Activated CD4-positive, alpha-beta T cell treated with anti-CD3 and anti-CD28 coated beads, Interleukin-2, amount 50 U/mL, for 16 hours (primary cell): ENCODE results near the gene UNC5CL.

Source experiments
- DNase-seq: peaks from one replicate; pipeline ENCODE4 v3.0.0-alpha.2; 2020

Gene UNC5CL

DNA sequence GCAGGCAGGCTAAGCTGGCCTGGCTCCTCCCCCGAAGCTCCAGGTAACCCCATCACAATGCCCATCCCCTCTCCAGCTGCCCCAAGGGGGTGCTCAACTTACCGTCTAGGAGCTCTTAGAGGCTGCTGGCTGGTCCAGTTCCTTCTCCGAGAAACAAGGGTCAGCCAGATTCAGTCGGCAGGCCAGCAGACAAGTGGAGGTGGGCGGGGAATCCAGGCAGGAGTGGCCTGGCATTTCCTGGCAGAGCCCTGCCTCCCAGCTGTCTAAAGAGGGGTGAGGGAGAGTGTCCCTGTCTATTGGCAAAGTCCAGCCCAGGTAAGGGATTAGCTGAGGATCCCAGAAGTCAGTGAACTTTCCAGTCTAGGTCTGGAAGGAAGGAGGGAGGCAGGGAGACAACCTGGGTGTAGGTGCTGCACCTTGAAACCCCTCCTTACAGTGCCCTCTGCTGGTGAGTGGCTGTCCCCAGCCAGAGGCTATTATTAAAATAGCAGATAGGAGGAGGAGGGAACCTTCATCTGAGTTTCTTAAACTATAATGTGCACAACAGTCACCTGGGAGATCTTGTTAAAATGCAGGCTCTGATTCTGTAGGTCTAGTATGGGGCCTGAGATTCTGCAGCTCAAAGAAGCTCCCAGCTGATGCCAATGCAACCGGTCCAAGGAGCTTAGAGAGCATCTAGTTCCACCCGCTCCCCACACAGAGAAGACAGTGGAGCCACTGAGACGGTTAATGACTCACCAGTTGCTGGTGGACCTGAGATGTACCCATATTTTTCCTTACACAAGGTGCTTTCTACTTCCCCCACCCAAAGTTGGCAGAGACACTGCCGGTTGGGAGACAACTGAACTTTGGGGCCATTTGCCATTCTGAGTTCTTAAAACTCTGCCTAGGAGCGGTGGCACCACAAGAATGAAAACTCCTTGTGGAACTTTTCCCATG is at the start of gene UNC5CL:
UNC5CL (minus strand) TSS at position 162 of the 939 bp plus-strand sequence. CDS start 4,147 bp downstream, outside the sequence.
- DNase-seq: peak; percentile 57

GRCh38 chr6:41088451-41088850 is 49.4 kb upstream of the UNC5CL start:
- DNase-seq: no peak

GRCh38 chr6:41085182-41085581 is 46.2 kb upstream of the UNC5CL start:
- no peak for DNase-seq

DNA sequence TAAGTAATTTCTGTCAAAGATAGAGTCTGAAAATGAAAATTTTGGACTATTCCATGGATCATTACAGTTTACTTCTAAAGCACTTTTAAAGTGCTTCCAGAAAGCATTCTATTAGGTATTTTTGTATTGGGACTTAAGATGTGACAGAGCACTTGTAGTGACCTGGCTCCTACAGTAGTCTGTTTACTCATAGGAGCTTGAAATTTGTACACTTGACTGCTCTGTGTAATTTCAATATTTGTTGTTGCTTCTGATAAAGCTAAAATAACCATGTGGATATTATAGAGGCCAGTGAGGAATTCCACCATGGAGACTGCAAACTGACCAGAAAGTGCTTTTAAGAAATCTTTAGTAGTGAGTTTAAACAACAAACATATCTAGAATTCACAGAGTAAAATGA is 44.1 kb upstream of the UNC5CL start:
- no peak for DNase-seq

DNA sequence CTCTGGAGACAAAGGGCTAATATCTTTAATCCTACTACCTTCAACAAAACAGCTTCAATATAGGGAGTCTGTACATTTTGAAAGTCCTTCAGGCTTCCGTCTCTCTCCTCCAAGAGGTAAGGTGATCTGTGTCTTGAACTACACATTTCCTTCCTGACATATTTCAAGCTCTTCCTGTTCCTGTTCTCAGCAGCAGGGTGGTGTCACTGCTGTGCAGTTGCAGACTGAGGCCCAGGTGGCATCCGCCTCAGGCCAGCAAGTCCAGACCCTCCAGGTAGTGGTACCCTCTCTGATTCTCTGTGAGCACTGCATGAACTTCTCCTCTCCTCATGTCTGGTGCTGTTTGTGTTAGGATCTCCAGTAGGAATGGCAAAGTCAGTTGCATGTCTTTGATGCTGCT is 41.6 kb upstream of the UNC5CL start:
- peak; percentile 42 for DNase-seq

GRCh38 chr6:41079080-41079479 is 40.1 kb upstream of the UNC5CL start:
- DNase-seq: no peak

GRCh38 chr6:41078101-41078500 is 39.1 kb upstream of the UNC5CL start:
- DNase-seq: no peak

- DNase-seq: no peak
Measured at GRCh38 chr6:41077536-41077935, 38.5 kb upstream of the UNC5CL start.

DNA sequence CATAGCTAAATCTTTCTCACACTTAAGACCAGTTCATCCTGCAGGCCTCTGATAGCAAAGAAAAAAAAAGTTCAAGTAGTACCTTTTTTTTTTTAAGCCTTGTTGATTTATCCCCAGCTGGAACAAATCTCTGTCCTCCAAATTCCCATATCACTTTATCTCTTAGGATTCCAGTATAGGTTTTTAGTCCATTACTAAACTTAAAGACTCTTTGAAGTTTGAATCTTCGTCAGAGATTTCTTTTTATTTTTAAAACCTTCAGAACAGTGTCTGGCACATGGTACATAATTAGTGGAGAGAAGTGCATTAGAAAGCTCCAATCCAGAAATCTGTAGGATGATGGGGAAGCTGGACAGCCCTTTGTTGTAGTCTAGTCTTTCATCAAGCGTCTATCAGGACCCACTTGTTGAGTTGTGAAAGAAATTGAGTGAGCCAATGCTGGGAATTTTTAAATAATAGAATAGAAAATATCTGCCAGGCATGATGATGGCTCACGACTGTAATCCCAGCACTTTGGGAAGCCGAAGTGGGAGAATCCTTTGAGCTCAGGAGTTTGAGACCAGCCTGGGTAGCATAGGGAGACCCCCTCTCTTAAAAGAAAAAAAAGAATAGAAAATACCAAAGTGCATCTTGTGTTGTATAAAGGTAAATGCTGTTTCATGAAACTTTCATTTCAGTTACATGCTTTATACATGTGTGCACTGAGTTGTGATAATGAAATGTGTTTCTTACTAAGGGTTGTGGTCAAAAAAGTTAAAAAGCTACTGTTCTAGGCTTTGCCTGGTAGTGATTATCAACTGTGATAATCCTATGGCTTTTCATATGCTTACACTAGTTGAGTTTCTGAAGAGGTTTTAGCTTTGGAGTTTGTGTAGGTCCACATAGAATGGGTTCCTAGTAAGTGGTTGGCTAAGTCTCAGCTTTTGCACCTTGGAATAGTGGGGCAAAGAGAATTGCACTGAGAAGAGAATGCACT is 36.9 kb upstream of the UNC5CL start:
- DNase-seq: no peak

DNA sequence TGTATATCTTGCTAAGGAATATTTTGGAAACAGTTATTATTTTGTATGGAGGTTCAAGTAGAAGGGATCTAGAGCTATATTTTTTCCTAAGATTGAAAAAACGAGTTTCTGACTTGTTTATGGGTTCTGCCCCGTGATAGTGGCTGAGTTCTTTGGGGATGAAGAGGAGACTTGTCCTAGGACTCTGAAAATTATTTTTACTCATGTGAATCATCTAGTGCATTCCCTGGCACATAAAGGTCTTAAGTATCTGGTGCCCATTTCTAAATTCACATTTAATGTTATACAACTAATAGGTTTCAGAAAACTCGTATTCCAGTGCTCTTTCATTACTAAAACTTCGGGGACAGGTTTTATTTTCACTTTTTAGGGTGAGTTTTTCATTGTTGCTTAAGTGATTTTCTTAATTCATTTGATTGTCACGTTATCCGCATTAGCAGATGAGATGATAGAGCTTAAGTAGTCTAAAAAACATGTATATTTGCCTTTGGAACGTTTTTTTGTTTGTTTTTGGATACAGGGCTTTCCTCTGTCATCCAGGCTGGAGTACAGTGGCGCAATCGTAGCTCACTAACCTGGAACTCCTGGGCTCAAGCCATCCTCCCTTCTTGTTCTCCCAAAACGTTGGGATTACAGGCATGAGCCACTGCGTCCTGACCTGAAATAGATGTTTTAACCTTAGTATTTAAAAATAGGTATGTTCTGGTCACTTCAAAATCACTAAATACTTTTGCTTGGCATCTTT is 35.8 kb upstream of the UNC5CL start:
- DNase-seq: no peak

DNA sequence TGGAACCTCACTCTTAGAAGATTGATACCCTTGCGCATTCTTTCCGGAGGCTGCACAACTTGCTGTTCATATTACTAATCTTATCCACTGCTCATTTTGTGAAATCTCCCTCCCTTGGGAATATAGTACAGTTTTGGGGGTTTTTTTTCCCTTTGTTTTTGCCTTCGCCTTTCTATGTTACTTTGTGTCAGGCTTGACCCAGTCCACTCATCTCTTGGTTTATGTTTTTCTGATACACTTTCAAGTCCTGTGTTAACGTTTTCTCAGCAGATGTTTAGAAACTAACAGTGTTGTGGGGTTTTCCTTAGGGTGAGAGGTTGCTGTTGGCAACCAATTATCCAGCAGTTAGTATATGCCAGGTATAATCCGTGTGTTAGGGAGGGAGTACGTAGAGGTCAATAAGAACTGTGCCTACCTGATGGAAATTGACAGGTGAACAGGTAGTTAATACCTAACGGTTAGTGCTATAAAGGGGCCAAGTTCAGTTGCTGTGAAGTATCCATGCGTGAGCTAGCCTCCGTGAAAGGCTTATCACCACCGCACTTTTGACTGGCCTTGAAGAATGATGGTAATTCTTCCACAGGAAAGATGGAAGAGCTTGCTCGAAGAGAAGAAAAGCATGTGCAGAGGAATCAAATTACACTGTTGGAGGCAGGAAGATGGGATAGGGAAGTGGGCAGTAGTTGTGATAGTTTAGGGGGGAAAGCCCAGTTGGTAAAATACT is 35.1 kb upstream of the UNC5CL start:
- DNase-seq: no peak

GRCh38 chr6:41073203-41073967 is 34.4 kb upstream of the UNC5CL start:
- peak; percentile 89 for DNase-seq

DNA sequence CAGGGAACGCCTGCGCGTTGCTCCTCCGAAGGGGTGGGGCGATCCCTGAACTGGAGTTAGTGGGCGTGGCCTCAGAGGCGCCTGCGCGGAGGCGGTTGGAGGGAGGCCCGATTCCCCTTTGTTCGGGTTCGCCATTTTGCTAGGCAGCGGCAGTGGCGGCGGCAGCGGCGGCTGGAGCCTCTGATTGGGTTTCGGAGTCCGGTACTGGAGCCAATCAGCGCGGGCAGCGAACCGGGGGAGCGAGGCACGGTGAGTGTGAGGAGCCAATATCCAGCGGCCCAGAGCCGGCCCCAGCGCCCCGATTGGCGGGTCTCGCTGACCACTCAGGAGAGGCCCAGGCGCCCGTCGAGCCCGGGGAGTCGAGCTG is 33.8 kb upstream of the UNC5CL start, which contains the start of gene NFYA:
NFYA (plus strand) TSS at position 139 of the 367 bp plus-strand sequence. CDS start 6,116 bp downstream, outside the sequence.
- DNase-seq: no peak

DNA sequence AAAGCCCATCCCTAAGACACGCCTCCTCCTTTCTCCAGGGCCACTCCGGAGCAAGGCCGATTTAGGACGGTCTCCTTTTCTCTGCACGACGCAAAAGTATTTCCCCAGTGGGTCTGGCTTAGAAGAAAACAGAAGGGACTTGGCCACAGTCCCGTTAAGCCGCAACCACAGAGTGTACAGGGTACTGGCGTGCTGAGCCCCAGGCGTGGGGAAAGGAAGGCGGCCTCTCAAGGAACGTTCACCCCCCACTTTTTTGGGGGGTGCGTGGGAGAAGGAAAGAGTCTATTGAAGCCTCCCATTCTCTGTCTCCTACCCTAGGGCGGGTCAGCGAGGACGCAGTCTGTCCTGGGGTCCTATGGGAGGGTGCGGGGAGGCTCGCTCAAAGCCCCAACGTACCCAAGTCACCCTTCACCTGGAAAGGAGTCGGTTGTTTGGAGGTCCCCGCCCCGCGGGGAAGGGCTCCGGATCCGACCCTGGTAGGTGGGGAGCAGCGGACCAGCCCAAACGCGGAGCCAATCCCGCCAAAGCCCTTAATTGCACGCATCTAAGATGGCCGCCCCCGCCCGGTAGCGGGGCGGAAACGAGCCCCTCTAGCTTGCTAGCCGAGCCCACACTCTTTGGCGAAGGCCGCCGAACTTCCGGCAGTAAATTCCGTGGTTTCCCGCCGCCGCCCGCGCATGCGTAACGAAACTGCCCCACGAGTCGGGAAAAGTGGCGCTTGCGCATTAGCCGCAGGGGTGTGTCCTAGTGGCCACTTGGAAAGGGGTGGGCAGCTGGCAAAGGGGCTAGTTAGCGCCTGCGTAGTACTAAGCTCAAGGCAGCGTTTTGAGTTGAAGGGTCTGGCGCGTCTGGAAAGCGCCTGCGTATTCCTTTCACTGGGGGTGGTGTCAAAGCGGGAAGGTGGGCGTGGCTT is 33.2 kb upstream of the UNC5CL start, which contains the start of gene OARD1:
OARD1 (minus strand) TSS at position 434 of the 913 bp plus-strand sequence. CDS start 722 bp downstream, outside the sequence.
- peak; percentile 100 for DNase-seq

- peak; percentile 88 for DNase-seq
Measured at GRCh38 chr6:41071501-41071922, 32.5 kb upstream of the UNC5CL start.

DNA sequence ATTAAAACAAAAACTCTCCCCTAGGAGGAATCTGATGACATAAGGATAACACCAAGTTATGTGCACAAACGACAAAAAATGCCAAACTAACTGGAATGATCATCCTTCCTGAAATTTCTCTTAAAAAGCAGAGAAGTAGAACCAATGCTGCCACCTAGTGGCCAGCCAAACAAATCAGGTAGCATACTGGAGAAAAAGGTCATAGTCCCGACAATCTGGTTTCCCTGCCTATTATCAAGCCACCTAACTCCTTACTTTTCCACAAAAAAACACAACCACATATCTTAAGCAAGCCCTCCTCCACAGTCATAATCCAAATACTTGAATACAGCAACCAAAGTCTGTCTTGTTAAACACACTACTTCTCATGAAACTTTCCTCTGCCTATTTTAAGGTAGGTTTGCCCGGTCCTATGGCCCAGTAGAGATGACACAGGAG is 27.9 kb upstream of the UNC5CL start:
- DNase-seq: peak; percentile 55

DNA sequence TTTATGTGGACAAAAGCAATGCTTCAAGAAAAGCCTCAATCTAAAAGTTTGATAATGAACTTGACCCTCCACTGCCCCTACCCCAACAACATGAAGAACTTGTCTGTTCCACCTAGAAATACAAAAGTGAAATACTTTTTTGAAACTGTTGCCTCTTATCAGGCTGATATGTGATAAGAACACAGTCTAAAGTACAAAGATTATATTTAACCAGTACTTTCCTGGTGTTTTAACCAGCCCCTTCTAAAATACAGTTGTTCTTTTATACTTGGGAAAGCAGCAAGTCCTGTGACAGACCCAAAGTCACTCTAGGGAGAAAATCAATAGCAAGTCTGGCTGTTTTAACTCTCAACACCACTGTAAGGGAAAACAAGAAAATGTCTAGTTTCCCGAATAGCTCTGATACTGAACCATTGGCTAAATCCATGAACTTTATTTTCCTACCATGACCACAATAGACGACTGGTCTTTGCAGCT is 26.6 kb upstream of the UNC5CL start:
- DNase-seq: no peak

DNA sequence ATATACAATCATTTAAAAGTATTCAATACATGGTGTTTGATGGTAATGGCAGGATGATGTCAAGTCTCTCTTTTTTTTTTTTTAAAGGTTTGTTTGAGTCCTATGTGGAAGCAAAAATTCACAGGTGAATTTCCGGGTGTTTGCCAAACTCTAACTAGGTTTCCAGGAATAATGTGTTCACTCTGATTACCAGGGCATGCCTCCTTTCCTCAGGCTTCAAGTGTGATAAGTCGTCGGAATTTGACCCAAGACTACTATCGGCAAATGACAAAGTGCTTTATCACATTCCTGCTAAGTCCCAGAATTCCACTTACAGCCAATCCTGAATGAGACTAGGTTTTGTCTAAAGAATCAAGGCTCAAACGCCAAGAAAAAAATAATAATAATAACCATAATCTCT is 25.8 kb upstream of the UNC5CL start:
- no peak for DNase-seq

DNA sequence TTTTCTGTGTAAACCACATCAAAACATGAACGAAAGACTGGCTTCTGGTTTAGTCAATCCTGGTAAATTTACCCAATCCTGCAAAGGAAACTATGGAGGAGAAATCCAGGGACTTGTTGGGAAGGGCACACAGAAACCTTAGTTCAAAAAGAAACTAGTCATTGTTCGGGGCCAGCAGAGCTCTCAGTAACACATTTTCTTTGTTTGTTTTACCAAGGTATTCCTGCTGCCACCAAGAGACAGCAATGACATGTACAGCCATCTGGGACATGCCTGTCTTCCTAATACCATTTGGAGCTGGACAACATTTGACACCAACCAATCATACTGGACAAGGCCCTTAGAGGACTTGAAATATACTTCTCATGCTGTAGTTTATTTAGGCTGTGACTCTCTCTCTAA is 24.9 kb upstream of the UNC5CL start:
- no peak for DNase-seq

DNA sequence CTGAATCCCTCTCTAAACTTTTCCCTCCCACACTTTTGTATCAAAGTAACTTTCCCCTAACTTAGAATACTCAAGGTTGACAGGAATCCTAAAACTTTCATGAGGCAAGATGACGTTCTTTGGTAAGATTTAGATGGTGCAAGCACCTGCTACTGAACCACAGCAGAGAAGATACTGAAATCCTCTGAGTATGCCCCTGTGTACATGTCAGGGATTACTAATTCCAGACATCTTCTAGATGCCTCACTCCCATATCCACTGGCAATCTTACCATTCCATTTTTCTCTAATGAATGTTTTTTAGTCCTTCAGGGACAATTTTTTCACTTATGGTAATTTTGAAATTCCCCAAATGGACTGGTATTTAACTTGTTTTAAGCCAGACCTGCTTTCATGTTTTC is 23.0 kb upstream of the UNC5CL start:
- no peak for DNase-seq
